IPS DF 4.7 (cell line): Measurements from ENCODE around the gene NEO1.
"Not testable (repeated sequence)": the region's sequence is repeated elsewhere in the genome, so short reads cannot be mapped to it uniquely, and the experiment has no call there.

ENCODE experiments used
- DNase-seq: peaks from one replicate; pipeline ENCODE4 v3.0.0-alpha.2; 2013; ENCODE audit warnings: low spot score; ENCODE audit errors: extremely low read depth

Gene NEO1

DNA sequence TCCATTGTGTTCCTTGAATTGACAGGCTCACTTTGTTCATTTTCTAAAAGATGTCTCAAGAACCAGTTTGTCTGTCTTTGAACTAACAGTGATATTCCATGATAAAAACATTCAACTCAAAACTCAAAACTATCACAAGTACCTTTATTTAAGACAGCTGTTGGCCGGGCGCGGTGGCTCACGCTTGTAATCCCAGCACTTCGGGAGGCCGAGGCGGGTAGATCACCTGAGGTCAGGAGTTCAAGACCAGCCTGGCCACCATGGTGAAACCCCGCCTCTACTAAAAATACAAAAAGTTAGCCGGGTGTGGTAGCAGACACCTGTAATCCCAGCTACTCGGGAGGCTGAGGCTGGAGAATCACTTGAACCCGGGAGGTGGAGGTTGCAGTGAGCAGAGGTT is 248.0 kb downstream of the NEO1 start:
- not testable (repeated sequence) for DNase-seq

DNA sequence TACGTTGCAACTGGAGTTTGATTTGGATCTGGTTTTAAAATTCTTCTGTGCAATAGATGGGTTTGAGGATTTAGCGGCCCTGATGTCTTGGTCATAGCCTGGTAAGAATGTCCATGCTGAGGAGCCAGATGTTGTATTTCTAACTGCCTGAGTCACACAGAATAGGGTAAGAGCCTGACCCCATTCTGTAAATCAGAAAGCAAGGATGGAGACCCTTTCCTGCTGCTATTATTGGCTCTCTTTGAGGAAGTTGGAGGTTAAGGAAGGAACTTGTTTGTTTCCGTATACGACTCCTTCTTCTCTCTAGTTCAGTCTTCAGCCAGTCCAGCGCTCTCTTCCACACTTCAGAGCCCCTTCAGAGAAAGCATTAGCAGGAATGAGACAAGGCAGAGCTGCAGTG is 251.4 kb downstream of the NEO1 start:
- DNase-seq, result no peak

DNA sequence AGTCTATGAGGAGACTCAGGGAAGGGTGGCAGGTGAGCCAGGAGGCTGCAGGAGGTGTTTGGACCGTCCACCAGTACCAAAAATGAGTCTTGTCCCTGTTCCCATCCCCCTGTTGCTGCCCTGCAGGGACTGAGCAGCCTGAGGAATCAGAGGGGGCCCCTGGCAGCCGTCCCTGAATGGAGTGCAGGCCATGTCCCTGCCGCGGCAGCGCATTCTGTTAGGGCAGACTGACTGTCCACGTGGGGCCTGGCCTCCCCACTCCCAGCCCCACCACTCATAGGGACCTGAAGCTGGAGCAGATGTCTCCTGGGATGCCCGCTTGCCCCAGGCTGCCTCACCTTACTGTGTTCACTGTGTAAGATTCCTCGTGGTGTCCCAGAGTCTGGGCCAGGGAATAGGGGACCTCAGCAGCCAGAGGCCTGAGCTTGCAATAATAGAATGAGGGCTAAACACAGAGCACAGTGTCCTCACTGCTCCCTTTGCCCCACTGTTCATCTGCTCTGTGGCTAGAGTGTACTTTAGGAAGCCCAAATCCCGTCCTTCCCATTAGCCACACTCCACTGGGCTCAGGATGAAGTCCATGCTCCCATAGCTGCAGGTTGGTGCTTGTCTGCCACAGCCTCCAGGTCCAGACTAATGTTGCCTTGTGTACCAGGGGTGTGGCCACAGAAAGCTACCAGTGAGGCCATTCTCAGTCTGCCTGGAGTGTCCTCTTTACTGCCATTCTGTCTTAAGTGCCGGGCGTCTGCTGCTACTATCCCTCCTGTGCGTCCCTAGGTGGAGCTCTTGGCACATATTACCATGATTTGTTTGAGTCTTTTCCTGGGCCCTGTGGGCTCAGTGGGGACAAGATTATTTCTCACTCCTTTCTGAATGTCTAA is 253.3 kb downstream of the NEO1 start:
- peak; percentile 53 for DNase-seq

DNA sequence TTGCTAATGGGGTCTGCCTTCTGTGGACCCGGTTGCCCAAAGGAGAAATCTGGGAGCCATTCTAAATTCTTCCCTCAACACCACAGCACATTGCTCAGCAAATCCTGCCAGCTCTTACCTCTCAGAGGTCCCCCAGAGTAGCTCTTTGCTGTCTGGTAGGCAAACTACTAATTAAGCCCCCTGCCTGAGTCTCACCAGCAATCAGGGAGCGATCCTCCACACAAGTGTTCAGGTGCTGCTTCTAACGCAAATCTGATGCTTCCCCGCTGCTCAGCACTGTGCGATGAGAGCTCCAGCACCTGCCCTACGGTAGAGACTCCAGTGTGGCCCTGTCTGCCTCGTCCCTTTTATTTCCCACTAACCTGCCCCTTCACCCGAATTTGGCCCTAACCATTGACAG is 256.0 kb downstream of the NEO1 start:
- no peak for DNase-seq

DNA sequence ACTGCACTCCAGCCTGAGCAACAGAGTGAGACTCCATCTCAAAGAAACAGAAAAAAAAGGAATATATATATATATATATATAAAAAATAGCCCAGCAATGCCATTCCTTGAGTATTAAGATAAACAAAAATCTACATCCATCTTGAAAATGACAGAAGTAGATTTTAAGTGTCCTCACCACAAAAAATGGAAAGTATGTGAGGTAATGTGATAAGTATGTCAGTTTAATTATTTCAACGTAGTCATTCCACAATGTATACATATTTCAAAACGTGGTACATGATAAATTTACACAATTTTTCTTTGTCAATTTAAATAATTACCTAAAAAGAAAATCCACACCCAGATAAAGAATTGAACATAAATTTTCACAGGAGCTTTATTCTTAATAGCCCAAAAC is 261.6 kb downstream of the NEO1 start:
- DNase-seq, result no peak

DNA sequence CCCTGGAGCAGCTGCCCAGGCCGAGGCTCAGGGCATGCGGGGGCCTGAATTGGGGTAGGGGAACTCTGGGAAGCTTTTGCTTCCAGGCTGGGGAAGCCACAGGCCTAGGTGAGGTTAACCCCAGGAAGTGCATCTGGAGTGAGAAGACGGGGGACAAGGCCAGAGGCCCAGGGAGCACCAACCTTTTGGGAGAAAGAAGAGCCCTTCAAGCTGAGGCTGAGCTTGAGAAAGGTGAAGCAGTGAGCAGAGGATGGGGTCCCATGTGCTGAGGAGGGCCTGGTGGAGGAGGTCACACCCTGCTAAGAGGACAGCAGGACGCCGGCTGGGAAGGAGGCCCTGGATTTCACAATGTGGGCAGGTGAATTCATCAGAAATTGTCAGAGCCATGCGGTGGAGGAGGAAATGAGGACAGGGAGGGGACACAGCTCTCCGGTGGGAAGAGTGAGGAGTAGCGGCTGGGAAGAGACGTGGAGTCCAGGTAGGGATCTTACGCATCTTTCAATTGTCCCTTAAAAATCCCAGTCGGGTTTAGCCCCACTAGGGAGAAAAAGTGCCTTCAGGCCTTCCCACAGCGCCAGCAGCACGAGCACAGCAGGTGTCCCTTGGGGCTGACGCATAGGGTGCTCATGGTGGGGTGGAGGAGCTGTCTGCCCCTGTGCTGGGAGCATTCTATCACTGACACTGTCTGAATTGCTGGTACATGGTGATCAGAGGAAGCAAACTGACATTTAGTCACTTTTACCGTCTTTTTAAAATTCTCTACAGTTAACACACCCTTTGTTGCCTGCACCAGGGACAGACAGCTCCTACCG is 265.6 kb downstream of the NEO1 start:
- DNase-seq, result no peak

DNA sequence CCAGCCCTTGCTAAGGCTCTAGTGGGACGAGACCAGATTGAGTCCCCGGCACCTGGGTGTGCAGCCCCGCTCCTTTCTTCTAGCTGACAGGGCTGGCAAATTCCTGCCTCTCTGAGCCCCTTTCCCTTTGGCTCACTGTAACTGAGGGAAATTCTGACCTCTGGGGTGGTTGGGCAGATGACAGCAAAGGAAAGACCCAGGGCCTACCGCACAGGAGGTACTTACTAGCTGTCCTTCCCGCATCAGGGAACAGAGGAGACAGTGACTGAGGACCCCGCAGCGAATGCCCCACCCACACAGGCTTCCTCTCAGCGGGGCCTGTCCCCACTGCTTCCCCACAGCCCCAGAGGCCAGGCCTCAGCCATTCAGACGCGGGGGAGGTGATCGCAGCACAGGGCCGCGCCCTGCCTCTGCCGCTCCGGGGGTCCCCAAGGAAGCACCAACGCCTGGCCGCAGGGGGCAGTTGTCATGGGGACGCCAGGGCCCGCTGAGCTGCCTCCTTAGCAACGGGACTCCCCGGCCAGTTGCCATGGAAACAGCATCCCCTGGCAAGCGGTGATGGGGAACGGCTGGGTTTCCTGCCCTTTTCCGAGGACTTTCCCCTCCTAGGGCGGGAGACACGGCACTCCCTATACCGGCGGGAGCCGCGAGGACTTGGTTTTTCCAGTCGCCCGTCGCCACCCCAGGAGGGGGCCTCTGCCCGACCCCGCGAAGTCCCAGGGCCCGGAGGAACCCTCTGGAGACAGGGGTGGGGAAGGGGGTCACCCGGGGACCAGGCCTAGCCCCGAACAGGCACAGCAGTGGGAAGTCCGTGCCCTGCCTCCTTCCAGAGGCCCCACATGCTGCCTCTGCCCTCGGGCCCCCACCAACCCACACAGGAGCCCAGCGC is 266.4 kb downstream of the NEO1 start:
- DNase-seq, result no peak

DNA sequence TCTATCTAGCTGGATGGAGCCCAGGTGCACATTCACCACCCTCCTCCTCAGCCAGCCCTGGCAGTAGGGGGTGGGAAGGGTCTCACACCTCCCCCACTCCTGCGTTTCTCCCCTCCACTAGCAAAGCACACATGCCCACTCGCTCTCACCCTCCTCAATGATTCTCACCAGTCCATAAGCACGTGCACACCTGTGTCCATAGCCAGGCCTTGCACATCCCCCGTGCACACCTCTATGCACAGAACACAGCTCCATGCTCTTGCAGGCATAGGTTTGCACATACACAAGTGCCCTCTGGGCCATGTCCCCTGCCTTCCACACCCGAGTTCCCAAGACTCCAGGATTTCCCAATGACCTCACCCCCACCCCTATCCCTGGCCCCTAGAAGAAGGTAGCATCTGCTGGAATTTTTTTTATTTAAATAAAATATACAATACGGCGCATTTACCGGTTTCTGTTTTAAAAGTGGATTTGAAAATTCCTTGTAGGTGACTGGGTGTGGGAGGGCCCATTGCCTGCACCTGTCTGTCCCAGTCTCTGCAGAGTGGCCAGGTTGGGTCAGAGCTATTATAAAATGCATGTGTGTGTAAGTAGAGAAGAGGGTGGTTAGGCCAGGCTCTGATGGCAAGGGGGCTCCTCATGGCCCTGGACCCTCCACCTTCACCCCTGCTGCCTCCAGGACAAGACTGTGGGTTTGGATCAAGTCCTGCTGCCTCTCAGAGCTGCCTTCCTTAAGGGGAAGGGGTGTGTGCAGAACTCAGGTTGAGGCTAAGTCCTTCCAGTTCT is 267.4 kb downstream of the NEO1 start:
- DNase-seq, result no peak

DNA sequence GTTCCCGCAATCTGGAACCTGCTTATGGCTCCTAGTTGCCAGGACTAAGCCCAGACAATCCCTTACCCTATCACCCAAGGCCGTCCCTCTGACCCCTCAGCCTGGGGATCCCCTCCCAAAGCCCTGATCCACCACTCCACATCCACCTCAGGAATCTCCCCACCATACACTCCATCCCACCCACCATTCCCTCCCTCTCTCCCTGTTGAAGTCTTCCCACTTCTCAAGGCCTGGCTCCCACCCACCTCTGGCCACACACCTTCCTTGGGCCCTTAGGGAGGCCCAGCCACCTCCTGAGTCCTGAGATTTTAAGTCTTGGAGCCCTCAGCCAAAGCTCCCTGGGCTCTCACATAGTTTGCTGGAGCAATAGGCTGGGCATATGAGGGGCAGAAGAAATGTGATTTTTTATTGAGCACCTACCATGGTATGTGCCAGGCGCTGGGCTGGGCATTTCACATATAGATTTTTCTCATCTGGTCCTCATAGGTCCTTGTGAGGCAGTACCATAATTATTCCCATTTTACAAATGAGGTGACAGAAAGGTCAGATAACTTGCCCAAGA is 268.4 kb downstream of the NEO1 start:
- no peak for DNase-seq

DNA sequence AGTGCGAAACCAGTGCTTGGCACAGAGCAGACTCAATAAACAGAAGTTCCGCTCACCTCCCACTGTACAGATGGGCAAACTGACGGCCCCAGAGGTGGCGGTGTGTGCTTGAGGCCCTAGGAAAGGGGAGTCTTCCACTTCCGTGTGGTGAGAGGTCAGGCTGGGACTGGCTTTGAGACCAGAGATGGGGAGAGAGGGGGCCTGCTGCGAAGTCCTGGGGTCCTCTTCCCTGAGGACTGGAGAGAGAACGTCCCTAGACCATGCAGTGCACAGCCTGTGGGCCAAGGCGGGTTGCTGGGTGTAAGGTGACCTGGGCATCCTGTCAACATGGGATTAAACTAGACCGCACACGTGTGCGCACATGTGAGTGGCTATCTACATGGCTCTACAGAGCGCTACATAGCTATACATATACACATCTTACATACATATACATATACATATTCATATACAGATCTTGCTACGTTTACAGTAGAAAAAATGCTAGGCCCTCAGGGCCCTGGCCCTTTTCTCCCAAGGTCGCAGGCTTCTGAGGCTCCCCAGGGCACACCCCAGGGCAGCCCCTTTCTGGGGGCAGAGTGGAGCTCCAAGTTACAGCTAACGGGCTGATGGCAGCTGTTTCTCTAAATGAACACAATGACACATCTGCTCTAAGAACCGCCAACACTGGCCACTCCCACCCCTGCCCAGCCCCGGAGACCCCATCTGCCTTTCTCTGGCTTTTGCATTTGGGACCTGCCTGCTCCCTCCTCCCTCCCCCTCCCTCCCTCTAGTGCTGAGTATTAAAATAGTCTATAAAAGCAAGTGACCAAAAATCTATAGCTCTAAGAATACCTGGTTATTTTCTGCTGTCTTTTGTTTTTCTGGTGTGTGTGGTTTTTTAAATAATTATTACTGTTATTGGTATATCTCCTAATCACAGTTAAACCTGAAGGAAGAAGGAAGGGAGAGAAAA is 269.5 kb downstream of the NEO1 start:
- DNase-seq, result no peak

DNA sequence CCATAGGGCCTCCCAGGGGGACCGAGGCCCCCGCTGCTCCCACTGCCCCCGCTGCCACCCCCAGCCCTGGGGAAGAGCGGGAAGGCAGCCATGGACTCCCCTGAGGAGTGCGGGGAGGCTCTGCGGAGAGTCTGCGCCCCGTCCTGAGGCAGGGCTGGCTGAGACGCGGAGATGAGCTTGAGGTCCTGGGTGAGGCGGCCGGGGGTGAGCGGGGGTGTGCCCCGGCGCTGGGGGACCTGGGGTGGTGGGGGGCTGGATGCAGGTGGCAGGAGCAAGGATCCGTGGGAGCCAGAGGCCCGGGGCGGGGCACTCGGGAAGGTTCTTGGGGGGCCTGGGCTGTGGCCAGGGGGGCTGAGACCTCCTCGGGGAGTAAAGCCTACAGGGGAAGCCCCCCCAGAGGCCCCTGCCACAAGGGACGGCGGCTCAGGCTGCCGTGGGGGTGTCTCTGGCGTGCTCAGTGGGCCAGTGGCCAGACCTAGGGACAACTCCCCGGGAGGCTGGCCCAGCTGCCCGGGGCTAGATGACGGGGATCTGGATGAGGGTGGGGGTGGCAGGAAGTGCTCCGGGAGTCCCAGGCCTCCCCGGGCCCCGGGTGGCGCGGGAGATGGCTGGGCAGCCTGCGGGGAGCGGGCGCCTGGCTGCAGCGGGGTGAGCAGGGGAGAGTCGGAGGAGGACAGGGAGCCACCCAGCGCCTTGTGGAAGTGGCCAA is 270.6 kb downstream of the NEO1 start:
- no peak for DNase-seq

DNA sequence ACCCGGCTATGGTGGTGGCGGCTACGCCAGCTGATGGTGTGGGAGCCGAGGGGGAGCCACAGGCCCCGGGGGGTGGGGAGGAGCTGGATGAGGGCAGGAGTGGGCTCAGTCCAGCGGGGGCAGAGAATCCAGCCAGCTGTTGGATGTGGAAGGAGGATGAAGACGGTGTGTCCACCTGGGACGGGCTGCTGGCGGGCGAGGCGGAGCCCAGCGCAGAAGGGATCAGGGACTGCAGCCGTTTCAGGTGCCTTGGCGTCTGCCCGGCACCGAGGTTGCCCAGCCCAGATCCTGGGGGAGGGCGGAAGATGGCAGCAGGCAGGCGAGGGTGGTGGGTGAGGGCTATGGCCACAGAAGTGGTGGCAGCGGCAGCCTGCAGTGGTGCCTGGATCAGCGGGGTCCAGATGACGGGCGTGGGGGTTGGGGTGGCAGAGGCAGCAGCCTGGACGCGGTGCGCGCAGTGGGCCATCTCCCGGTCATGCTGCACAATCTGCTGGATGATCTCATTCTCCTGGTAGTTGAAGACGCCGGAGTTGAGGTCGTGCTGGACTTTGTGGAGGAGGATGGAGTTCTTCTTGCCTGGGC is 271.2 kb downstream of the NEO1 start:
- no peak for DNase-seq

DNA sequence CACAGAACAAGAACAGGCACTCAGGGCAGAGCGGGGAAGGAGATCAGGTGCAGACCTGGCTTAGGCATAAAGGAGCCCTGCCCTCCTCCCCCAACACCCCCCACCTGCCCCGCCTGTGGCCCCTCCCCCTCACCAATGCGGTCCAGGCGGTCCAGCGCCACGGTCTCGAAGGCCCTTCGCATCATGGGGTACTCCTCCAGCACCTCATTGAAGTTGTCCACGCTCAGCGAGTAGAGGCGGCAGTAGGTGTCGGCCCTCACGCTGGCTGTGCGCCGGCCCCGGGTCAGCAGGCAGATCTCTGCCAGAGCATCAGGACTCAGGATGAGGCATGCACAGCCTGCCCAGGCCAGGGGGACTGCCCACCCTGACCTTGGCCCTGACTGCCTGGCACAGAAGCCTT is 271.7 kb downstream of the NEO1 start:
- DNase-seq, result no peak

DNA sequence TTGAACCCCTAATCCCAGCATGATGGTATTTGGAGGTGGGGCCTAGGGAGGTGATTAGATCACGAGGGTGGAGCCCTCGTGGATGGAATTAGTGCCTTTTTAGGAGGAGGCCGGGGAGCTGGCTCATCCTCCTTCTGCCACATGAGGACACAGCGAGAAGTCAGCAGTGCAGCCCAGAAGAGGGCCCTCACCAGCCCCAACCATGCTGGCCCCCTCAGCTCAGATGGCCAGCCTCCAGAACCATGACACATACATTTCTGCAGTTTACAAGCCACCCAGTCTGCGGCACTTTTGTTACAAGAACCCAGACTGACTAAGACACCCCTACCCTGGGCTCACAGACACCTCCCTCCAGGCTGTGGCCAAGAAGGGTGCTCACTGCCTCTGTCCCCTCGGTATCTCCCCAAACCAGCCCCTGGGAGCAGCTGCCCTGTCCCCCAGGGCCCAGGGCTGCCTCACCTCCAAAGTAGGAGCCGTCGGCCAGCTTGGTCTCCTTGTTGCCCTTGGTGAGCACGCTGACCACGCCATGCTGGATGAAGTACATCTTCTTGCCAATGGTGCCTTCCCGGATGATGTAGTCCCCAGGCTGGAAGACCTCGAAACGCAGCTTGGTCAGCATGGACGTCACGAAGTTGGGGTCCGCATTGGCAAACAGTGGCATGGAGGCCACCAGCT is 272.4 kb downstream of the NEO1 start:
- no peak for DNase-seq

DNA sequence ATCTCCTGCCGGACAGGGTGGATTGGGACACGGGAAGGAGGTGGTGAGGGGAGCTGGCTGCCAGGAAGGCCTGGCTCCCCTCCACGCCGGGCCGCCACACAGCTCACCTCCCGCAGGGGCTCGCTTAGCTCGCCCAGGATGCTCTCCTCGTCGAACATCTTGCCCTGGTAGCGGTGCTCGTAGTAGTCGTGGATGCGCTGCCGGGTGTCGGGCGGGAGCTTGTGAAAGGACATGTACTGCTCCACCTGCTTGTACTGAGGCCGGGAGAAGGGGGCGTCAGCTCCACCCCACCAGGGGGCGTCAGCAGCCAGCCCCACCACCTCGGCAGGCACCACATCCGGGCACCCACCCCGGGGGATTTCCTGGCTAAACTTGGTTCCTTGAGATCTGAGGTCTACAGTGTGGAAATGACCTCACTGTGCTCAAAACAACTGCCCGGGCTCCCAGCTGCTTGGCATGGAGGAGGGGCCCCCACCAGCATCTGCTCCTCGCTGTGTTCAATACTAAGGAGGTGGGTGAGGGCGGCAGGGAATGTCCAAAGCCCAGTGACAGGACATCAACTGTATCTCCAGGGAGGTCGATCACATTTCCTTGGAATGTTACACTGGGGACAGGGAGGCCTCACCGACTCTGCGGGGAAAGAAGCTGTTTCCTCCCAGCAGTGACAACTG is 273.1 kb downstream of the NEO1 start:
- DNase-seq, result no peak

DNA sequence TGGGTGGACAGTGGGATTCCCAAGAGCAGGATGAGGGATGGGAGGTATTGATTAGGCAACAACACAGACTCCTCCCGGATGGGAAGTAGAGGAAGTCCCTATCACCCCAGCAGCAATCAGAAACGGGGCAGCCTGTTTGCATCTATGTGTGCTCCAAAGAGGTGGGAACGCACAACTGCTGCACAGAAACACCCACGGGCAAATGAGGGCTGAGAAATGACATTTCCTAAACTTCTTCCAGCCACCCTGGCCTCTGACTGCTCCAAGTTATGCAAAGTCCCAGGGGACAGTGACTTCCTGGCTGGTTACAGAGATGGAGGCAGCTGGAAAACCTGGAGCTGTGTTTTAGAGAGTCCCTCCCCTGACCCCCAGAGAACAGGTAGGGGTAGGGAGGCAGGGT is 273.9 kb downstream of the NEO1 start:
- no peak for DNase-seq

DNA sequence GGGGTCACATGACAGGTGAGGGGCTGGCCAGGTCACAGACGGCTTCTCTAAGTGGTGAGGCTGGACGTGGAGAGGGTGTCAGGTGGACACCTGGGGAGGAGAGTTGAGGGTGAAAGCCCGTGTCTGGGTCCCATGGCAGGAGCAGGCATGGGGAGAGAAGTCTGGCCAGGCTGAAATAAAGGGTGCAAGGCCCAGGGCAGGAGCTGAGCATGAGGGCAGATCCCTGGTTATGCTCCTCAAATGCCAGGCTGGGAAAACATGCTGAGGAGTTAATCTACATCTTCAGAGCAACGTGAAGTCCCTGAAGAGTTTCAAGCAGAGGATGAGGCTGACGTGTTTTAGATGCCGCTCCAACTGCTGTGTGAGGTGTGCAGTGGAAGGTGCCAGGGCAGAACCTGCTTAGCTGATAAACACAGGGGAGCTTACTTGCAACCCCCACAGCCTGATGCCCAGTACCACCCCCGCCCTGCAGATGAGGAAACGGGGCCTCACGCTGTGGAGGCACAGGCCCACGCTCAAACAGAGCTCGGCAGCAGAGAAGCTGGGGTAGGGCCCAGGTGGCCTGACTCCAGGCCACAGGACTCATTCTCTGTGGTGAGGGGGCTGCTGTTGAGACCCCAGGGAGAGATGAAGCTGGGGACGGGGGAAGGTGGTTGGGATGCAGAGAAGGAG is 276.0 kb downstream of the NEO1 start:
- DNase-seq, result no peak
